SK-N-SH treated with all-trans-retinoic acid at 6 μM for 48 hours (cell line): ENCODE data around the gene POU4F1.
A peak's percentile ranks its signal among the peaks of the same experiment; 100 is the strongest.

ENCODE experiments used
- ATAC-seq: fragments of 200-7000 bp; cut with Tn5 transposase; 3 replicates; pipeline ENCODE4 v1.9.1; 2020; ENCODE audit warnings: mild to moderate bottlenecking, moderate library complexity
- ARNTL ChIP-seq: fragments of 450-650 bp; formaldehyde crosslinking; IDR thresholded peaks from 2 replicates; pipeline ENCODE4 v1.5.0; 2020; ENCODE audit warnings: low read depth, mild to moderate bottlenecking, moderate library complexity, borderline replicate concordance
- CREB5 ChIP-seq: fragments of 250-450 bp; sonication (Bioruptor Pico); IDR thresholded peaks from 2 replicates; pipeline ENCODE4 v1.5.1; 2020; ENCODE audit warnings: low read depth, mild to moderate bottlenecking, moderate library complexity
- CSRNP3 ChIP-seq: fragments of 250-450 bp; sonication (Bioruptor Pico); IDR thresholded peaks from 2 replicates; pipeline ENCODE4 v1.5.1; 2021; ENCODE audit warnings: mild to moderate bottlenecking, moderate library complexity
- ESRRG ChIP-seq: fragments of 250-450 bp; sonication (Bioruptor Pico); IDR thresholded peaks from 2 replicates; pipeline ENCODE4 v1.6.1; 2021; ENCODE audit warnings: mild to moderate bottlenecking
- GLIS3 ChIP-seq: fragments of 250-450 bp; sonication (Bioruptor Pico); IDR thresholded peaks from 2 replicates; pipeline ENCODE4 v1.5.0; 2020; ENCODE audit warnings: mild to moderate bottlenecking, moderate library complexity
- ISL1 ChIP-seq: fragments of 250-450 bp; sonication (Bioruptor Pico); IDR thresholded peaks from 2 replicates; pipeline ENCODE4 v2.1.2; 2022; ENCODE audit warnings: mild to moderate bottlenecking, moderate library complexity
- OSR1 ChIP-seq: fragments of 250-450 bp; sonication (Bioruptor Pico); IDR thresholded peaks from 2 replicates; pipeline ENCODE4 v1.8.0; 2022; ENCODE audit warnings: moderate library complexity, mild to moderate bottlenecking, inconsistent platforms
- PATZ1 ChIP-seq: fragments of 250-450 bp; sonication (Bioruptor Pico); IDR thresholded peaks from 2 replicates; pipeline ENCODE4 v1.8.0; 2020; ENCODE audit warnings: mild to moderate bottlenecking, moderate library complexity, borderline replicate concordance
- POU6F1 ChIP-seq: fragments of 250-450 bp; sonication (Bioruptor Pico); IDR thresholded peaks from 2 replicates; pipeline ENCODE4 v1.8.0; 2021; ENCODE audit warnings: low read depth, mild to moderate bottlenecking, moderate library complexity, borderline replicate concordance
- PPARA ChIP-seq: fragments of 250-450 bp; sonication (Bioruptor Pico); IDR thresholded peaks from 2 replicates; pipeline ENCODE4 v1.5.0; 2020; ENCODE audit warnings: mild to moderate bottlenecking, borderline replicate concordance
- RARB ChIP-seq: fragments of 250-450 bp; sonication (Bioruptor Pico); IDR thresholded peaks from 2 replicates; pipeline ENCODE4 v1.8.0; 2021; ENCODE audit warnings: mild to moderate bottlenecking, moderate library complexity
- TCF4 ChIP-seq: fragments of 250-450 bp; sonication (Bioruptor Pico); IDR thresholded peaks from 2 replicates; pipeline ENCODE4 v1.8.0; 2021; ENCODE audit warnings: mild to moderate bottlenecking, moderate library complexity, borderline replicate concordance
- TOX ChIP-seq: fragments of 250-450 bp; sonication (Bioruptor Pico); IDR thresholded peaks from 2 replicates; pipeline ENCODE4 v1.8.0; 2021; ENCODE audit warnings: mild to moderate bottlenecking, moderate library complexity, borderline replicate concordance
- TSHZ2 ChIP-seq: fragments of 250-450 bp; sonication (Bioruptor Pico); IDR thresholded peaks from 2 replicates; pipeline ENCODE4 v1.5.0; 2020; ENCODE audit warnings: mild to moderate bottlenecking, moderate library complexity
- ZC3H10 ChIP-seq: fragments of 250-450 bp; sonication (Bioruptor Pico); IDR thresholded peaks from 2 replicates; pipeline ENCODE4 v1.5.1; 2021; ENCODE audit warnings: mild to moderate bottlenecking, moderate library complexity
- ZFP3 ChIP-seq: fragments of 250-450 bp; sonication (Bioruptor Pico); IDR thresholded peaks from 2 replicates; pipeline ENCODE4 v1.5.0; 2020; ENCODE audit warnings: mild to moderate bottlenecking, moderate library complexity
- ZFP30 ChIP-seq: fragments of 450-650 bp; formaldehyde crosslinking; IDR thresholded peaks from 2 replicates; pipeline ENCODE4 v1.5.0; 2022; ENCODE audit warnings: mild to moderate bottlenecking, moderate library complexity
- ZNF565 ChIP-seq: fragments of 450-650 bp; formaldehyde crosslinking; conservative IDR thresholded peaks from 2 replicates; pipeline ENCODE4 v1.5.0; 2020; ENCODE audit warnings: low read depth, mild to moderate bottlenecking, moderate library complexity
- ZNF70 ChIP-seq: fragments of 450-650 bp; formaldehyde crosslinking; IDR thresholded peaks from 2 replicates; pipeline ENCODE4 v1.5.0; 2020; ENCODE audit warnings: mild to moderate bottlenecking, moderate library complexity
- ZNF8 ChIP-seq: fragments of 450-650 bp; formaldehyde crosslinking; IDR thresholded peaks from 2 replicates; pipeline ENCODE4 v1.5.0; 2020; ENCODE audit warnings: mild to moderate bottlenecking, moderate library complexity

Gene POU4F1

GRCh38 chr13:78598116-78598781 is 5.1 kb downstream of the POU4F1 start:
- ATAC-seq = no peak
- TF ChIP-seq ZC3H10 (no peak), CSRNP3 (CRISPR knock-in tag) (no peak), TOX (CRISPR knock-in tag) (no peak), ARNTL (CRISPR knock-in tag) (no peak)

- no peak for ATAC-seq
- no peak for TF ChIP-seq TSHZ2 (CRISPR knock-in tag)
- TF ChIP-seq RARB (CRISPR knock-in tag) = no peak
- TF ChIP-seq ESRRG (CRISPR knock-in tag) = no peak
- no peak for TF ChIP-seq ZC3H10
- no peak for TF ChIP-seq POU6F1 (CRISPR knock-in tag)
- no peak for TF ChIP-seq GLIS3 (CRISPR knock-in tag)
- TF ChIP-seq TCF4 (CRISPR knock-in tag) = no peak
- TF ChIP-seq OSR1 = no peak
- no peak for TF ChIP-seq PATZ1
- TF ChIP-seq TOX (CRISPR knock-in tag) = no peak
- TF ChIP-seq CSRNP3 (CRISPR knock-in tag) = no peak
- TF ChIP-seq PPARA = no peak
- no peak for TF ChIP-seq ZNF70 (CRISPR knock-in tag)
Observed at GRCh38 chr13:78597602-78597932, 5.8 kb downstream of the POU4F1 start.

- ATAC-seq = peak; percentile 11; the same call in 2 of the 3 replicates
- TF ChIP-seq TCF4 (CRISPR knock-in tag) (no peak), ZC3H10 (no peak), ESRRG (CRISPR knock-in tag) (no peak), ZNF8 (CRISPR knock-in tag) (no peak), OSR1 (no peak), ZNF565 (no peak), ZFP30 (CRISPR knock-in tag) (no peak), TOX (CRISPR knock-in tag) (no peak)
Observed at GRCh38 chr13:78596736-78597601, 6.4 kb downstream of the POU4F1 start.

- peak; percentile 65 for ATAC-seq
- TF ChIP-seq CREB5 = no peak
- no peak for TF ChIP-seq ISL1 (CRISPR knock-in tag)
- TF ChIP-seq ZNF70 (CRISPR knock-in tag) = no peak
- no peak for TF ChIP-seq ZFP3 (CRISPR knock-in tag)
- TF ChIP-seq, all 23 proteins: peak for 0
Observed at GRCh38 chr13:78596399-78596735, 7.0 kb downstream of the POU4F1 start.
